ENCODE measurements around the gene CERS1. TPM values are rescaled to one million over a fixed set of nuclear protein-coding genes. Genes with fewer than 3 reads are reported as not detected.

The CERS1 gene
- total RNA-seq, 1 experiment from 2014 or later, result 13.1 TPM

- in situ Hi-C loops (cut with HindIII; ENCODE audit: low sequenced_read_pairs), result no loop called here
- DNase-seq (ENCODE audit: low spot score), result no peak
Observed at GRCh38 chr19:18900700-18901481, 4.9 kb upstream of the CERS1 start.

GRCh38 chr19:18899624-18900560, 3.9 kb upstream of the CERS1 start:
- DNase-seq (ENCODE audit: low spot score), result no peak
- in situ Hi-C loops (cut with HindIII; ENCODE audit: low sequenced_read_pairs), result no loop called here

- DNase-seq (ENCODE audit: low spot score), result no peak
- in situ Hi-C loops (cut with HindIII; ENCODE audit: low sequenced_read_pairs), result no loop called here
Observed at GRCh38 chr19:18898607-18899408, 2.9 kb upstream of the CERS1 start.

- DNase-seq (ENCODE audit: low spot score), result no peak
- in situ Hi-C loops (cut with HindIII; ENCODE audit: low sequenced_read_pairs), result no loop called here
Observed at GRCh38 chr19:18898081-18898606, 2.2 kb upstream of the CERS1 start.

GRCh38 chr19:18897094-18898029, 1.4 kb upstream of the CERS1 start:
- DNase-seq (ENCODE audit: low spot score), result no peak
- in situ Hi-C loops (cut with HindIII; ENCODE audit: low sequenced_read_pairs), result no loop called here

- in situ Hi-C loops (cut with HindIII; ENCODE audit: low sequenced_read_pairs), result no loop called here
- peak; percentile 37 for DNase-seq (ENCODE audit: low spot score)
Observed at GRCh38 chr19:18896421-18896841, 473 bp upstream of the CERS1 start.

- DNase-seq (ENCODE audit: low spot score), result peak; percentile 72
- in situ Hi-C loops (cut with HindIII; ENCODE audit: low sequenced_read_pairs), result no loop called here
Observed at GRCh38 chr19:18895038-18895823, 727 bp downstream of the CERS1 start.

GRCh38 chr19:18894254-18895037, 1.5 kb downstream of the CERS1 start:
- peak; percentile 51 for DNase-seq (ENCODE audit: low spot score)
- in situ Hi-C loops (cut with HindIII; ENCODE audit: low sequenced_read_pairs), result no loop called here

GRCh38 chr19:18893587-18894253, 2.2 kb downstream of the CERS1 start:
- in situ Hi-C loops (cut with HindIII; ENCODE audit: low sequenced_read_pairs), result no loop called here
- DNase-seq (ENCODE audit: low spot score), result no peak

- no peak for DNase-seq (ENCODE audit: low spot score)
- in situ Hi-C loops (cut with HindIII; ENCODE audit: low sequenced_read_pairs), result no loop called here
Observed at GRCh38 chr19:18889949-18890745, 5.8 kb downstream of the CERS1 start.

- no peak for DNase-seq (ENCODE audit: low spot score)
- in situ Hi-C loops (cut with HindIII; ENCODE audit: low sequenced_read_pairs), result no loop called here
Observed at GRCh38 chr19:18886972-18887371, 9.0 kb downstream of the CERS1 start.

GRCh38 chr19:18883526-18884304, 12.2 kb downstream of the CERS1 start:
- no peak for DNase-seq (ENCODE audit: low spot score)
- in situ Hi-C loops (cut with HindIII; ENCODE audit: low sequenced_read_pairs), result no loop called here

GRCh38 chr19:18881491-18881890, 14.5 kb downstream of the CERS1 start:
- no peak for DNase-seq (ENCODE audit: low spot score)
- in situ Hi-C loops (cut with HindIII; ENCODE audit: low sequenced_read_pairs), result no loop called here

- DNase-seq (ENCODE audit: low spot score), result no peak
- in situ Hi-C loops (cut with HindIII; ENCODE audit: low sequenced_read_pairs), result no loop called here
Observed at GRCh38 chr19:18879579-18880373, 16.2 kb downstream of the CERS1 start.

Measured in G401 (cell line).